LNCAP (cell line): ENCODE measurements around the gene CERS1.

ENCODE experiments used
- CTCF ChIP-seq: fragments of 450-650 bp; IDR thresholded peaks from 2 replicates; pipeline ENCODE4 v1.5.1; 2017; ENCODE audit warnings: mild to moderate bottlenecking

The CERS1 gene

GRCh38 chr19:18922228-18922985 is 26.4 kb upstream of the CERS1 start:
- no peak for TF ChIP-seq CTCF

GRCh38 chr19:18921593-18921992 is 25.6 kb upstream of the CERS1 start:
- TF ChIP-seq CTCF = no peak

GRCh38 chr19:18920400-18920799 is 24.4 kb upstream of the CERS1 start:
- no peak for TF ChIP-seq CTCF

- no peak for TF ChIP-seq CTCF
Observed at GRCh38 chr19:18919900-18920214, 23.9 kb upstream of the CERS1 start.

- TF ChIP-seq CTCF = no peak
Observed at GRCh38 chr19:18919086-18919899, 23.3 kb upstream of the CERS1 start, which contains the start of the genes COPE and DDX49. COPE (minus strand) TSS chr19:18919387; CDS start chr19:18919348, 39 bp downstream. DDX49 (plus strand) TSS chr19:18919715; CDS start chr19:18919742, 27 bp downstream.

GRCh38 chr19:18915639-18916038 is 19.7 kb upstream of the CERS1 start:
- peak; percentile 22; the same call in 1 of the 2 replicates for TF ChIP-seq CTCF

- no peak for TF ChIP-seq CTCF
Observed at GRCh38 chr19:18913466-18913865, 17.5 kb upstream of the CERS1 start.
